Measurements from ENCODE around the gene ATG4B. TPM values are rescaled to one million over a fixed set of nuclear protein-coding genes. Genes with fewer than 3 reads are reported as not detected.

Gene ATG4B
- total and polyA plus RNA-seq, 2 of the 8 experiments (the other 6 are each of a cell fraction or from before 2014, with no cell fraction given), result 103 to 155 TPM

DNA sequence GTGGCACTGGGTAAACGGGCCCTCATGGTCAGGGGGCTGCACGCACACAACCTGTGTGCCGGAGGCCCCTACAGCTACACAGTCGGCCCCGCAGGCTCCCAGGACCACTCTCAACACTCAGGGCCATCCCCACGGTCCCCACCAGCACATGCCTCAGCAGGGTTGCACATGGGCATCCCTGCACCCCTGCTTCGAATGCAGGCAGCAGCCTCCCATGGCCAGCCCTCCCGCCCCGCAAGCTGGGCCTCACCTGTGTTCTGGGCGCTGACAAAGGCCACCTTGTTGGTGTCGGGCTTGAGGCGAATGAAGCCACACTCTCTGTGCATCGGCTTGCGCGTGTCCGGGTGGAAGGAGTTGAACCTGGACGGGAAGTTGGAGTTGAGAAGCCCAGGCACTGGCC is 34.8 kb upstream of the ATG4B start (continued):
- no peak for TF ChIP-seq JUN (IDR thresholded peaks at IDR 0.05; ENCODE audit: low read depth, low read length)
- TF ChIP-seq, protein P1, sequence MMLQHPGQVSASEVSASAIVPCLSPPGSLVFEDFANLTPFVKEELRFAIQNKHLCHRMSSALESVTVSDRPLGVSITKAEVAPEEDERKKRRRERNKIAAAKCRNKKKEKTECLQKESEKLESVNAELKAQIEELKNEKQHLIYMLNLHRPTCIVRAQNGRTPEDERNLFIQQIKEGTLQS (IDR thresholded peaks at IDR 0.05; ENCODE audit: insufficient read depth, low read depth, low read length), result no peak
- TF ChIP-seq, protein P2, sequence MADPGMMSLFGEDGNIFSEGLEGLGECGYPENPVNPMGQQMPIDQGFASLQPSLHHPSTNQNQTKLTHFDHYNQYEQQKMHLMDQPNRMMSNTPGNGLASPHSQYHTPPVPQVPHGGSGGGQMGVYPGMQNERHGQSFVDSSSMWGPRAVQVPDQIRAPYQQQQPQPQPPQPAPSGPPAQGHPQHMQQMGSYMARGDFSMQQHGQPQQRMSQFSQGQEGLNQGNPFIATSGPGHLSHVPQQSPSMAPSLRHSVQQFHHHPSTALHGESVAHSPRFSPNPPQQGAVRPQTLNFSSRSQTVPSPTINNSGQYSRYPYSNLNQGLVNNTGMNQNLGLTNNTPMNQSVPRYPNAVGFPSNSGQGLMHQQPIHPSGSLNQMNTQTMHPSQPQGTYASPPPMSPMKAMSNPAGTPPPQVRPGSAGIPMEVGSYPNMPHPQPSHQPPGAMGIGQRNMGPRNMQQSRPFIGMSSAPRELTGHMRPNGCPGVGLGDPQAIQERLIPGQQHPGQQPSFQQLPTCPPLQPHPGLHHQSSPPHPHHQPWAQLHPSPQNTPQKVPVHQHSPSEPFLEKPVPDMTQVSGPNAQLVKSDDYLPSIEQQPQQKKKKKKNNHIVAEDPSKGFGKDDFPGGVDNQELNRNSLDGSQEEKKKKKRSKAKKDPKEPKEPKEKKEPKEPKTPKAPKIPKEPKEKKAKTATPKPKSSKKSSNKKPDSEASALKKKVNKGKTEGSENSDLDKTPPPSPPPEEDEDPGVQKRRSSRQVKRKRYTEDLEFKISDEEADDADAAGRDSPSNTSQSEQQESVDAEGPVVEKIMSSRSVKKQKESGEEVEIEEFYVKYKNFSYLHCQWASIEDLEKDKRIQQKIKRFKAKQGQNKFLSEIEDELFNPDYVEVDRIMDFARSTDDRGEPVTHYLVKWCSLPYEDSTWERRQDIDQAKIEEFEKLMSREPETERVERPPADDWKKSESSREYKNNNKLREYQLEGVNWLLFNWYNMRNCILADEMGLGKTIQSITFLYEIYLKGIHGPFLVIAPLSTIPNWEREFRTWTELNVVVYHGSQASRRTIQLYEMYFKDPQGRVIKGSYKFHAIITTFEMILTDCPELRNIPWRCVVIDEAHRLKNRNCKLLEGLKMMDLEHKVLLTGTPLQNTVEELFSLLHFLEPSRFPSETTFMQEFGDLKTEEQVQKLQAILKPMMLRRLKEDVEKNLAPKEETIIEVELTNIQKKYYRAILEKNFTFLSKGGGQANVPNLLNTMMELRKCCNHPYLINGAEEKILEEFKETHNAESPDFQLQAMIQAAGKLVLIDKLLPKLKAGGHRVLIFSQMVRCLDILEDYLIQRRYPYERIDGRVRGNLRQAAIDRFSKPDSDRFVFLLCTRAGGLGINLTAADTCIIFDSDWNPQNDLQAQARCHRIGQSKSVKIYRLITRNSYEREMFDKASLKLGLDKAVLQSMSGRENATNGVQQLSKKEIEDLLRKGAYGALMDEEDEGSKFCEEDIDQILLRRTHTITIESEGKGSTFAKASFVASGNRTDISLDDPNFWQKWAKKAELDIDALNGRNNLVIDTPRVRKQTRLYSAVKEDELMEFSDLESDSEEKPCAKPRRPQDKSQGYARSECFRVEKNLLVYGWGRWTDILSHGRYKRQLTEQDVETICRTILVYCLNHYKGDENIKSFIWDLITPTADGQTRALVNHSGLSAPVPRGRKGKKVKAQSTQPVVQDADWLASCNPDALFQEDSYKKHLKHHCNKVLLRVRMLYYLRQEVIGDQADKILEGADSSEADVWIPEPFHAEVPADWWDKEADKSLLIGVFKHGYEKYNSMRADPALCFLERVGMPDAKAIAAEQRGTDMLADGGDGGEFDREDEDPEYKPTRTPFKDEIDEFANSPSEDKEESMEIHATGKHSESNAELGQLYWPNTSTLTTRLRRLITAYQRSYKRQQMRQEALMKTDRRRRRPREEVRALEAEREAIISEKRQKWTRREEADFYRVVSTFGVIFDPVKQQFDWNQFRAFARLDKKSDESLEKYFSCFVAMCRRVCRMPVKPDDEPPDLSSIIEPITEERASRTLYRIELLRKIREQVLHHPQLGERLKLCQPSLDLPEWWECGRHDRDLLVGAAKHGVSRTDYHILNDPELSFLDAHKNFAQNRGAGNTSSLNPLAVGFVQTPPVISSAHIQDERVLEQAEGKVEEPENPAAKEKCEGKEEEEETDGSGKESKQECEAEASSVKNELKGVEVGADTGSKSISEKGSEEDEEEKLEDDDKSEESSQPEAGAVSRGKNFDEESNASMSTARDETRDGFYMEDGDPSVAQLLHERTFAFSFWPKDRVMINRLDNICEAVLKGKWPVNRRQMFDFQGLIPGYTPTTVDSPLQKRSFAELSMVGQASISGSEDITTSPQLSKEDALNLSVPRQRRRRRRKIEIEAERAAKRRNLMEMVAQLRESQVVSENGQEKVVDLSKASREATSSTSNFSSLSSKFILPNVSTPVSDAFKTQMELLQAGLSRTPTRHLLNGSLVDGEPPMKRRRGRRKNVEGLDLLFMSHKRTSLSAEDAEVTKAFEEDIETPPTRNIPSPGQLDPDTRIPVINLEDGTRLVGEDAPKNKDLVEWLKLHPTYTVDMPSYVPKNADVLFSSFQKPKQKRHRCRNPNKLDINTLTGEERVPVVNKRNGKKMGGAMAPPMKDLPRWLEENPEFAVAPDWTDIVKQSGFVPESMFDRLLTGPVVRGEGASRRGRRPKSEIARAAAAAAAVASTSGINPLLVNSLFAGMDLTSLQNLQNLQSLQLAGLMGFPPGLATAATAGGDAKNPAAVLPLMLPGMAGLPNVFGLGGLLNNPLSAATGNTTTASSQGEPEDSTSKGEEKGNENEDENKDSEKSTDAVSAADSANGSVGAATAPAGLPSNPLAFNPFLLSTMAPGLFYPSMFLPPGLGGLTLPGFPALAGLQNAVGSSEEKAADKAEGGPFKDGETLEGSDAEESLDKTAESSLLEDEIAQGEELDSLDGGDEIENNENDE (IDR thresholded peaks at IDR 0.05; ENCODE audit: insufficient replicate concordance, low read length), result no peak
- no peak for TF ChIP-seq CTBP2 (IDR thresholded peaks at IDR 0.05; ENCODE audit: borderline replicate concordance, insufficient read depth, insufficient read length, low read length)

All from H1 (cell line).